HG03159 (cell line): ENCODE results near the gene PYGO2.
A peak's percentile ranks its signal among the peaks of the same experiment; 100 is the strongest.
"Not testable (repeated sequence)": the region's sequence is repeated elsewhere in the genome, so short reads cannot be mapped to it uniquely, and the experiment has no call there.

Experiments
- ATAC-seq: cut with Tn5 transposase; IDR thresholded peaks from one replicate; pipeline ENCODE4 v1.9.1; 2021; ENCODE audit warnings: mild to moderate bottlenecking, moderate library complexity; ENCODE audit not compliant: unreplicated experiment

PYGO2 gene

DNA sequence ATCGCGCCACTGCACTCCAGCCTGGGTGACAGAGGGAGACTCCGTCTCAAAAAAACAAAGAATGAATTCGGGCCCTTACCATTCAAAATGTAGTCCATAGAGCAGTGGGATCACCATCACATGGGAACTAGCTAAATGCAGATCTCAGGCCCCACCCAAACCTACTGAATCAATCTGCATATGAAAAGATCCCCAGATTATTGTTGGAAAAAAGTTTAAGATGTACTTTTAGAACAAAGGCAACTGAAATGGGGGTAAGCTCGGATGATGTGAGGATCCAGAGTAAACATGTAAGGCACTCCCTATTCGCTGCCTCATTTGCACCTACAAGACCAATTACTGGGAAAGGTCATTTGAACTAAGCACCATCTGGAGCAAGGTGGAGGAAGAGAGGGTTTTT, 20.8 kb upstream of the PYGO2 start:
- ATAC-seq: no peak

DNA sequence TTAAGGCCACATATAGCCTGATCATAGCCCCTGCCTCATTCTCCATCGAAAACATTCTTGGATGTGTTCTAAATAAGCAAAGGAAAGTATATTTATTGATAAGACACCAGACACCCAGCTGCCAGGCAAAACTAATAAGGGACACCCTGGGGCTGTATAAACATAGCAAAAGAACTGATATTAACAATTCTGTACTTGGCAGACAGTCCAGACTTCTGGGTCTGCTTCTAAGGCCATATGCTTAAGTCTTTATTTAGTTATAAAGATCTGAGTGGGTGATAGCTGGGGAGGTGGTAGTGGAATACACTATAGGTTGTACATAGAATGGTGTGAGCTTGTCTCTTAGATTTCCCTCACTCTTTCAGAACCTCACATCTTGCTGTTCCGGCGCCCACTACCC, 16.8 kb upstream of the PYGO2 start:
- no peak for ATAC-seq

DNA sequence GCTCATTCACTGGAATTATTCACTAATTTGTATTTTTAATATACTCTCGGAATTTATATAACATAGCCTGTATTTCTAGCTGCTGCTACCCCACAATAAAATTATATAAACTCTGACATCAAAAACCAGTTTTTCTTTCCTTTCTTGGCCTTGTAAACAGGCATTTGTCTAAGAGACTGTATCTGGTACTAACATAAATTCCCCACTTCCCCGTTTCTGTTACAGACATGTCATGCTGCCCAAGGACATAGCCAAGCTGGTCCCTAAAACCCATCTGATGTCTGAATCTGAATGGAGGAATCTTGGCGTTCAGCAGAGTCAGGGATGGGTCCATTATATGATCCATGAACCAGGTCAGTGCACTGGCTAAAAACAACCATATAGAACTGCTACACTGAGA, 16.2 kb upstream of the PYGO2 start:
- not testable (repeated sequence) for ATAC-seq

DNA sequence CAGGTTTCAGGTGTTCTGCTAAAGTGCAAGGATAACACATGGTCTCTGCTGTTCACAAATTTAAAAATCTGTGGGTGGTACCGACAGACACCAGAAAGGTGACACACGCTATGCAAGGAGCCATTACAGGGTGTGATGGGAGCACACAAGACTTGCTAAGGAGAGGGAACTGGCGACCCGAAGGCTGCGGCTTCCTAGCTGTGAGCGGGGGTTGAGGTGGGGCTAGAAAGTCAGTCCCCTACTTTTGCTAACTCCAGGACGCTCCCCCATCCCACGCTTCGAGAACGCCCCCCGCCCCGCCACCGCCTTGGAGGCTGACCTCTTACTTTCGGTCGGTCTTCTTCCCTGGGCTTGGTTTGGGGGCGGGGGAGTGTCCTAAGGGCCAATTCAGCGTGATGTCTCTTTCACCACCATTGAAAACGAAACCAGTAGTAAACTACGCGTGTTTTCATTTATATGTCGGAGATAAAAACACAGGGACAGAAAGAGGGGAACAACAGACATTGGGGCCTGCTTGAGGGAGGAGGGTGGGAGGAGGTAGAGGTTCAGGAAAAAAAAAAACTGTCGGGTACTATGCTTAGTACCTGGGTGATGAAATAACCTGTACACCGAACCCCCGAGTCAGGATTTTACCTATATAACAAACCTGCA, 14.0 kb upstream of the PYGO2 start:
- ATAC-seq: no peak

DNA sequence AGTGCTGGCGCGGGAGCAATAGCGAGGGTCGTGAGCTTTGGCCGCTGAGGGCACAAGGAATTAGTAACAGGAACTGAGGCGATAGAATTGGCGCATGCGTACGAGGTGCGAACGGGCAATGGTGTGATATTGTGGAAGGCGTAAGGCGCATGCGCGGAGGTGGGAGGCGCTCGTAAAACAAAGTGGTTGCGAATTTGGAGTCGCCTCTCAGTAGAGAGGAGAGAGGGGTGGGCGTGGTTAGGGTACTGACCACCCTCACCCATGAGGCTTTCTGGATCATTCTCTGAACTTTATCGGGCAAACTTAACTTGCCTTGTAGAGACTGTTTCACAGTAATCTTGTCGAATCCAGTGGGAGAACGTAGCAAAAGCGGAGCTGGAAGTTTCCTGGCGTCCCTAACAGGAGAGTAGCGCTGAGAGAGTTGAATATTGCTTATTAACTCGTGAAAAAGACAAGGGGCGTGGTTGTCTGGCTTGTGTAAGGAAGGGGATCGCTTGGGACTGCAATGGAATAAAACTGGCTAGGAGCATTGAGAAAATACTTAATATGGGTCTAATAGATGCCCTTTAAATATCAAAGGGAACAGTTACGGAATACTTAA, 13.3 kb upstream of the PYGO2 start:
- ATAC-seq: peak; percentile 40

DNA sequence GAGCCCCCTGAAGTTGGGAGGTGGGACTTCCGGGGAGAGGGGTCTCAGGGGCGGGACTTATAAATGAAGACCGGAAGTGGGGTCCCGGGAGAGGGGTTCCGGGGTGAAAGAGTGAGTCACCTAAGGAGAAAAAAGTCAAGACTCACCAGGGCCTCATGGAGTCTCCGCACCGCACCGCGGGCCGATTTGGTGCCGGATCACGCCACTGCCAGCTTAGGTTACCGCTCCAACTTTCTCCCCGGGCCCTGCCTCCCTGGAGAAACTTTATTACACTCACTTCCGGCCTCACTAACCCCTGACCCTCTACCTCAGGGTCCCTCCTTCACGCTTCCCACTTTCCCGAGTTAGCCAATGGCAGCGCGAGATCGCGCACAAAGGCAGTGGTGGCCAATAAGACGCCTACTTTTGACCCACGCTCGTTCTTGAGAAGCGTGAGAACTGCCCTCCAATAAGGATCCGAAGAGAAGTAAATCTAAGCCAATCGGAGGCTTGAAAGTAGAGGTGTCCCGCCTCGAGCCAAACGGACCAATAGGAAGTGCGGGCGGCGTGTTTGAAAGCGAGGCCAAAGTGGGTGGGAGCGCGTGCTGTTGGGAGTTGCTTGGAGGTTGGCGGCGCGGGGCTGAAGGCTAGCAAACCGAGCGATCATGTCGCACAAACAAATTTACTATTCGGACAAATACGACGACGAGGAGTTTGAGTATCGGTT, 12.7 kb upstream of the PYGO2 start, which contains the start of gene CKS1B:
Gene CKS1B, plus strand, starts transcription at position 580 of the 706 bp plus-strand sequence. Its CDS starts 65 bp downstream, at position 645.
- peak; percentile 77 for ATAC-seq

DNA sequence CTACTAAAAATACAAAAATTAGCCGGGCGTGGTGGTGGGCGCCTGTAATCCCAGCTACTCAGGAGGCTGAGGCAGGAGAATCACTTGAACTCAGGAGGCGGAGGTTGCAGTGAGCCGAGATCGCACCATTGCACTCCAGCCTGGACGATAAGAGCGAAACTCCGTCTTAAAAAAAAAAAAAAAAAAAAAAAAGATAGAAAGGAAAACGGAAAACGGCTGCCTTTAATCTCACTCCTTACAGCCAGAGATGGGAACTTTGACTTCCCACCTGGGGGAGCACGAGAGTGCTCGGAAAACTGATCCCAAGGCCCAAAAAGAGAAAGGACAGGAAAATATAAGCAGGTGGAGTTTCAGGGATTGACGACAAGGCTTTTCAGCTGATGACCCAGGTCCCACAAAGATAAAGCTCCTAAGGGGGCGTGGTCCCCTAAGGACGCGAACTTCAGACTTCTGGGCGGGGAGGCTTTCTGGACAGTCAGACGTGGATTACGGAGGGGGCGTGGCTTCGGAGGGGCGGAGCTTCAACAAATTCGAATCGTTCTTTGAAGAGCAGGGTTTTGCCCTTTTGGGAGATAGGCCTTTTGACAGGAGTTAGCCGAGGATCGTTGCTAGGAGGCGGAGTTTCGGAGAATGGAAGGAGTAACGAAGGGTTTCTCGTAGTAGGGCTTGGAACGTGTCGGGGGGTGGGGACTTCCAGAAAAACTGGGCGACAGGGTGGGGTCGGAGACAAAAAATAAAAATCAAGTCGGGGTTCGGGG, 11.9 kb upstream of the PYGO2 start:
- peak; percentile 21 for ATAC-seq

DNA sequence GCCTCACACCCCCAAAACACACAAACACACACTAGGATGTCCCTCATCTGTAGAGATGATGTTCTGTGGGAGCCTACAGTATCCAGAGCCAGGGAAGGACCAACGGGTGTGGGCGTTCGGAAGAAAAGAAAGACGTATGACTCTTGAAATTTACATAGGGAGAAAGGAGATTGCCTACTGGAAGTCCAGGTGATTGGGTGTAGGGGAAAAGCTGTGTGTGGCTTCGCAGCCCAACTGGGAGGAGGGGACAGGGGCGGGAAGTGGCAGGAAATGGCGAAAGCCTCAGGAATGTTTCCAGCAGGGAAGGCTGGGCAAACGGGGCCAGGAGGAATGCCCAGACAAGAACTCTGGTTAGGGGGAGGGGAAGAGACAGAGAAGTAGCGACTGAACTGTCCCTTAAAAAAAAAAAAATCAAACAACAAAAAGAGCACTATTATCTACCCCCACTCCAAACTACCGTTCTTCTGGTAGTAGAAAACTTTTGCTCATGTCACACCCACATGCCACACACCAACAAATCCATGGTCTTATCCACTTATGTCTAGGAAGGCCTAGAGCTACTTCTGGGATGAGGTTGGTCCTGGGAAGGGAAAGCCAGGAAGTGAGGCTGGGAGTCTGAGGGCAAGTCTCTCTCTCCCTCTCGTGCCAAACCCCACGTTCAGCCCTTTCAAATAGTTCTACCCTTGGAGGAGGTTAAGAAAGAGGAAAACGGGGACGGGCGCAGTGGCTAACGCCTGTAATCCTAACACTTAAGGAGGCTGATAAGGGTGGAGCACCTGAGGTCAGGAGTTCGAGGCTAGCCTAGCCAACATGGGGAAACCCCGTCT, 11.1 kb upstream of the PYGO2 start:
- ATAC-seq: no peak

DNA sequence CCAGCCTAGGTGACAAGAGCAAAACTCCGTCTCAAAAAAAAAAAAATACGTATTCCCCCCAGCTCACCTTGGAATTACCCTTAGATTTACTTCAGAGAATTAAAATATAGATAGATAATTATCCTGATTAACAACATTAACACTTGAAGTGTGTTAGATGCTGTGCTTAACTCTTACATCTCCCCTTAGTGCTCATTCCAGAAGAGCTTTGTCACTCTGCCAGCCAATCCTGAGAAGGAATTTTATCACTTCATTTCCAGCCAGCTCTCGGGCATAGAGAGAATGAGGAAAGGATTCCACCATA, 10.6 kb upstream of the PYGO2 start:
- ATAC-seq: no peak

DNA sequence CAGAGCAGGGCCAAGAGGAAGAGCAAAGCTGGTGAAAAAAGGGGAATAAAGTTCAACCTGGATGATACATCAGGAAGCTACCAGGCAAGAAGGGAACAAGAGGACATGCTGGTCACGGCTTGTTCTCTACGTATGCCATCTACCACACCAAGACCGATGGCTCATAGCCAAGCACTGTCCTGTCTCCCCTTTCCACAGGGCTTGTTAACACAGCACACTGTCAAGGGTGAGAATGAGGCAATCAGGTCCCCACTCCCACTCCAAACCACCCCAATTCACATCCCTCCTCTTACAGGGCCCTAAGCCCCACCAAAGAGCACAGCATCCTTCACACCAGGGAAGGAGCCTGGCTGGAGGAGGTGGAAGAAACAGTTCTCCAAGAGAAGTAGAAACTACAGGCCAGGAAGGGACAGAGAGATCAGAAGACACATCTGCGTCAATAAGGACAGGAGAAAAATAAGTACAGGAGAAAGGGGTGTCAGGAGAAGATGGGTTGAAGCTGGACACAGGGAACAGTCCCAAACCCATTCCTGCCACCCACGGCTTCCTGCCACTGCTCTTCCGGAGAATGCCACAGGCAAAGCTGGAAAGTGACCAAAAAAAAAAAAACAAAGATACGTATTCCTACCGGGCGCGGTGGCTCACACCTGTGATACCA, 9.9 kb upstream of the PYGO2 start:
- no peak for ATAC-seq

DNA sequence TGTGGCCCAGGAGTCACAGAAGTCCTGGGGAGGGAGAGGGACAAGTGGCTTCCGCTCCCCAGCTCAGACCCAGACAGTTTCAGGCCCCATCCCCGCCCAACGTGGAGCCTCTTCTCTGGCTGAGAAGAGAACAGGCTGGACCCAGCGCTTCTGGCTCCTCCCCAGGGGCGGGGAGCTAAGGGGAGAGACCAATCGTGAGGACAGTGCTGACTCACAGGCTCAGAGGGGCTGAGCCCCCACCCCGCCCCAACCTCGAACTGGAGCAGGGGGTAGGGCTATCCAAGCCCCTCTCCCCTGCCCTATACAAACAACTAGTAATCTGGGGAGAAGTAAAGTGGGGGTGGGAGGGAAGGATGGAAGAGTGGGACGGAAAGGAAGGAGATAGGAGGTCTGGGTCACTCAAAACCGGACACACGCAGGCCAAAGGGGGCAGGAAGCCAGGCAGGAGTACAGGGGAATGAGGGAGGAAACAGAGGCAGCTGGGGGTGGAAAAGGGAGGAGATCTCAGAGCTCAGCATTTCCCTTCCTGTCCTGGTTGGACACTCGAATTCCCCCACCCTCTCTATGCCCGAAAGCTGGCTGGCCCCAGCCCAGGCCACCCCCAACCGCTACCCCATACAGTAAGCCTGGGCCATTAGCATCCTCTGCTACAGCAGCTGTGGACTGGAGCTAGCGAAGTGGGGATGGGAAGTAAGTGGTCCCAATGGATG, 9.2 kb upstream of the PYGO2 start, which contains the start of gene SHC1:
Gene SHC1, minus strand, starts transcription at position 117 of the 710 bp plus-strand sequence. CDS start 221 bp downstream, outside the sequence.
- ATAC-seq: no peak

DNA sequence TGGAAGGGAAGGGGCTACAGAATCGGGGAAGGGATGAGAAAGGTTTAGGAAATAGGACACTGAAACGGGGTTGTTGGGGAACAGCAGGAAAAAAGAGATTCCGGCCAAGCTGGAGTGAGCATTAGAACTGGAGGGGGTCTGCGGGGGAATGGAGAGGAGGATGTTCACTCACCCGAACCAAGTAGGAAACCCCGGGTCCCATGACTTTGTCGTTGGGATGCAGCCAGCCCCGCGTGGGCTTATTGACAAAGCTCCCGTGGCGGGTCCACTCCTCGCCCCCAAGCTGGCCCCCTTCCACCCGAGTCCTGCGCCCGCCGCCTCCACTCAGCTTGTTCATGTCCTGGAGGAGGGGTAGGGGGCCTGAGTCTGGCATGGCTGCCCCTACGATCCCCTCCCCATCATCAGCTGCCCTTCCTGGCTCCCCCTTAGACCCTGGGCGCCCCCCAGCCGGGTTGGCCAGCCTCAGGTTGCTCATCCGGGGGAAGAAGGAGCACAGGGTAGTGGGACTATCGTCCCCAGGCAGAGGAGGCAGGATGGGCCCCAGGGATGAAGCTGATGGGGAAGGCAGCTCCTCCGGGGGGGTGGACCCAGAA, 8.4 kb upstream of the PYGO2 start:
- ATAC-seq: no peak

DNA sequence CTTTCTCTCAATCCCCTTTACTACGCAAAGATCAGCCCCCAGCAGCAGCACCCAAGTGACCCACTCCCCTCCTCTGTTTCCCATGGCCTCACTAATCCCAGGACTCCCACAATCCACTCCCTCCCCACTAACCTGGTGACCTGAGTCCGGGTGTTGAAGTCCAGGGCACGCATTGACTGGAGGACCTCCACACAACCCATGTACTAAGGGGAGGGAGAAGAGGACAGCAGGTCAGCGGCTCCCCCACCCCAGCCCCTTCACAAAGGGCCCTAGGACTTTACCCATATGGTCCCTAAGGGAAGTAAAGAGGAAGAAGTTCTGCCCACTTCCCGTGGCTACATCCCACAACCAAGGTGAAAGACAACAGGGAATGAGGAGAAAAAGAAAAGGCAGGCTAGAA, 7.7 kb upstream of the PYGO2 start:
- no peak for ATAC-seq

DNA sequence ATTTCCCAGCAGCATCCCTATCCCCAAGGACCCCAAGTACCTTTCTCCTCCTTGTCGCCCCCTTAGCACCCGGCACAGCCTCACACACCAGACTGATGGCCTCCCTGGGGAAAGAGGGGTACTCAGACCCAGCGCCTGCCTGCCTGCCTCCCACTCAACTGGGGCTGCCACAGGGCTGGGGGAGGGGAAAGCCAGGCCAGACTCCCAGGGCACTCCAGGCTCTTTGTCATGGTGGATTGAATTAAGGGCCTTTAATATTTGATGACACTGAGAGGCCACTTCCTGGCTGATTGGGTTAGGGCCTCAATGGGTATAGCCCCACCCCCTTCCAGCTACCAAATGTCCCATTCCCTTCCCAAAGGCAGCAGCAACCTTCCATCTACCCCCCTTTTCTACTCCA, 7.1 kb upstream of the PYGO2 start:
- ATAC-seq: no peak

DNA sequence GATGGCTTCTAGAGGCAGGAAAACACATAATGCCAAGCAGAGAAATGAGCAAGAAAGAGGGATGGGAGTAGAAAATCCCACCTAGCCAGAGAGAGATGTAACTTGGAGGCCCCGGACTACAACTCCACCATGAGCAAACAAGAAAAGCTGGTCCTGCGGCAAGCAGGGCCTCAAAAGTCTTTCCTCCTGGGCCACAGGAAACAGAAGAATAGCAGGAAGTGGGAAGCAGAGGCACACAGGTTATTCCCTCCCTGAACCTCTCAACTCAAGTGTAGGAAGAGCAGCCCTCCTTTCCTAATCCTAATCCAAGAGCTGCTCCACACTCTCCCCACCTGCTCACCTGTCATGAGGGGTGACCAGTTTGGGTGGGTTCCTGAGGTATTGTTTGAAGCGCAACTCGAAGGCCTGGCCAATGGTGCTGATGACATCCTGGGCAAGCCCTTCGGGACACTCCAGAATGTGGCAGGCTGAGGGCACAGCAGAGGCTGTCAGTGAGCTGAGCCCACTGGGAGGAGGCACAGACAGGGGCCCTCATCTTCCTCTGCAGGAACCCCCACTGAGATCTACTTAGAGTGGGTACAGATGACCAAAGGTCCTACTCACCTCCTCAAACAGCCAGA, 5.9 kb upstream of the PYGO2 start:
- ATAC-seq: no peak

DNA sequence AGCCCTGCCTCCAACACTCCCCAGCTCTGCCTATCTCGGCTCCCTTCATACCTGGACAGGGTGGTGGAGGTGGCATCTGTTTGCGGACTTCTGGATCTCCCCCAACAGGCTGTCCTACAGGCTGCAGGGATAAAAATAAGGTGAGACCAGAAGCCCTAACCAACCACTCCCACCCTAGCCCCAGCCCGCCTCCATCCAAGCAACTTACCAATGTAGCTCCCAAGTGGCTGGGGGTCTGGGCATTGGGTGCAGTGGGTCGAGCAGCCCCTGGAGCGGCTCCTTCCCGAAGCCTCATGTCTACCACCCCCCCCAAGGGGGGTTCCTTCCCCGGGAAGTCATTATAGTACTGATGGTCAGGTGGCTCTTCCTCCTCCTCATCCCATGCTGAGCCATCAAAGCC, 4.5 kb upstream of the PYGO2 start:
- no peak for ATAC-seq

DNA sequence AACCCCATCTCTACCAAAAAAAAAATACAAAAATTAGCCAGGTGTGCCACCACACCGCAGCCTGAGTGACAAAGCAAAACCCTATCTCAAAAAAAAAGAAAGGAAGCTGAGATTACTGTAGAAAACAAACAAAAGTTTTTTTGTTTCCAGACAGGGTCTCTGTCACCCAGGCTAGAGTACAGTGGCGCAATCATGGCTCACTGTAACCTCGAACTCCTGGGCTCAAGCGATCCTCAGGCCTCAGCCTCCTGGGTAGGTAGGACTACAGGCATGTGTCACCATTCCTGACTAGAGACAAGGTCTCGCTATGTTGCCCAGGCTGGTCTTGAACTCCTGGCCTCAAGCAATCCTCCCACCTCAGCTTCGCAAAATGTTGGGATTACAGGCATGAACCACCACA, 2.8 kb upstream of the PYGO2 start:
- no peak for ATAC-seq

DNA sequence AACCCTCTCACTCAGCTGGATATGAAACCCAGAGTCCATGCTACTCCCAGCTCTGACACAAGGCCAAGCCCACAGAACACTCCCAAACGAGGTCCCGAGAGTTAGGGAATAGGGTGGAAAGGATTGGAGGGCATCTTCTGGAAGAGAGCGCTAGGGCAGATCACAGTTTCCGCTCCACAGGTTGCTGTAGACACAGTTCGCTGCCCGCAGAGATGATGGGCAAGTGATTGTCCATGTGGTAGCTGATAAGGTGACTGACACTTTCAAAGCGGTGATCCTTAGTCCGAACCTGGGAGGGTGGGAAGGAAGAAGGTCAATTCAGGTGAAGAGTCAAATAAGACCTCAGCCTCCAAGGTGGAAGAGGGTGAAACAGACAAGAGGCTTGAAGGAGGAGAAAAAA, 2.1 kb upstream of the PYGO2 start:
- ATAC-seq: no peak
